ENCODE data around the gene DGAT2L6.

GRCh38 chrX:70174754-70175153, 2.5 kb upstream of the DGAT2L6 start:
- TF ChIP-seq CTCF (IDR thresholded peaks at IDR 0.05; ENCODE audit: insufficient read depth, low read depth, low read length) (no peak), EZH2 (IDR thresholded peaks at IDR 0.05; ENCODE audit: insufficient read depth, low read length) (no peak)

Measured in astrocyte (in vitro differentiated cells and primary cell).